Thoracic aorta endothelial cell (primary cell): ENCODE data around the gene HTR2C. TPM values are rescaled to one million over a fixed set of nuclear protein-coding genes. Genes with fewer than 3 reads are reported as not detected.

Source experiments
- small RNA-seq: library from RNA; depleted of rRNA; stranded (forward); fragments of <200 nt; gene quantifications from one replicate; pipeline ENCODE3, GENCODE V24; 2012
- total RNA-seq: library from RNA; depleted of rRNA; stranded (reverse); fragments of >200 nt; gene quantifications from 2 replicates; pipeline ENCODE4 v1.2.3, GENCODE V29; 2012

HTR2C gene
- total RNA-seq, result not detected in 2 replicates

DNA sequence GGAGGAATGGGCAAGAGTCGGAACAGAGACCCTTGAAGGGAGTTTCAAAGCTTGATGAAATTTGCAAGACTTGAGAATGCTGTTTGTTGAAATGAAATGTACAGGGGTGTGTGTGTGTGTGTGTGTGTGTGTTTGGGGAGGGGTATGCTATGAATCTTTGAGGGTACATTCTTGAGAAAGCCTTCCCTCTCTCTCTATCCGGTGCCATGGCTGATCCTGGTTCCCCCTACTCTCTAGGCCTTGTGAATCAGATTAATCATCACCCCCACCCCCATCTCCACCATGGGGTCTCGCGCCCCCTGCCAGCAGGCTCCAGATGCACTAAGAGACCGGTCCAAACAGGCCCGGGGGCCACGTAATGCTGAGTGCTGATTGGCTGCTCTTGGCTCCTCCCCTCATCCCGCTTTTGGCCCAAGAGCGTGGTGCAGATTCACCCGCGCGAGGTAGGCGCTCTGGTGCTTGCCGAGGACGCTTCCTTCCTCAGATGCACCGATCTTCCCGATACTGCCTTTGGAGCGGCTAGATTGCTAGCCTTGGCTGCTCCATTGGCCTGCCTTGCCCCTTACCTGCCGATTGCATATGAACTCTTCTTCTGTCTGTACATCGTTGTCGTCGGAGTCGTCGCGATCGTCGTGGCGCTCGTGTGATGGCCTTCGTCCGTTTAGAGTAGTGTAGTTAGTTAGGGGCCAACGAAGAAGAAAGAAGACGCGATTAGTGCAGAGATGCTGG lies at the start of gene HTR2C:
TSS of gene HTR2C (plus strand) at position 441 of the 729 bp plus-strand sequence. CDS start 142,851 bp downstream, outside the sequence.

Small RNA genes within 50 kb of the gene (small RNA-seq; reads per million reads assigned to genes)
- gene AL355812.1 (not detected), gene MIR1264 (not detected), gene MIR1298 (not detected), gene MIR1911 (not detected), gene MIR1912 (not detected), gene MIR448 (not detected), gene MIR764 (not detected), gene SNORA35 (not detected)
